HG03565 (cell line): ENCODE measurements around the gene ZCCHC14.

Source experiments
- ATAC-seq: cut with Tn5 transposase; IDR thresholded peaks from one replicate; pipeline ENCODE4 v1.9.1; 2021; ENCODE audit warnings: mild to moderate bottlenecking, moderate library complexity; ENCODE audit not compliant: unreplicated experiment

ZCCHC14 gene

GRCh38 chr16:87435372-87436224, 57.2 kb downstream of the ZCCHC14 start:
- no peak for ATAC-seq

GRCh38 chr16:87434146-87434667, 58.6 kb downstream of the ZCCHC14 start:
- ATAC-seq = no peak

GRCh38 chr16:87432330-87432915, 60.4 kb downstream of the ZCCHC14 start:
- ATAC-seq = no peak

DNA sequence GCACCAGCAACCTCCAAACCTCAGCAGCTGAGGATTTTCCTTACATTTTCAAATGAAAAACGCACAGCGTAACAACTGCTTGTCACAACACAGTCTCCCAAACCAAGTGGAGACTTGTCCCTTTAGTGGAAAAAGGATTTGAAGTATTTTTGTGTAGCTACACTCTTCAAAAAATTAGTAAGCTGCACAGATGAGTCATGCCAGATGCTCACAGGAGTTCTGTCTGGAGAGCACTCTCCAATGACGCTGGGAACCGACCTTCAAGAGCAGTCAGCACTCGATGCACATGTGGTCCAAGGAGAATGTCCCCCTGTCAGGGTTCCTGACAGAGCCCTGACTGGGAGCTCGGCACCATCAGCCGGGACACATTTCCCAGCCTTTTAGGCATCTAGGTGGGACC, 60.9 kb downstream of the ZCCHC14 start:
- ATAC-seq = no peak

DNA sequence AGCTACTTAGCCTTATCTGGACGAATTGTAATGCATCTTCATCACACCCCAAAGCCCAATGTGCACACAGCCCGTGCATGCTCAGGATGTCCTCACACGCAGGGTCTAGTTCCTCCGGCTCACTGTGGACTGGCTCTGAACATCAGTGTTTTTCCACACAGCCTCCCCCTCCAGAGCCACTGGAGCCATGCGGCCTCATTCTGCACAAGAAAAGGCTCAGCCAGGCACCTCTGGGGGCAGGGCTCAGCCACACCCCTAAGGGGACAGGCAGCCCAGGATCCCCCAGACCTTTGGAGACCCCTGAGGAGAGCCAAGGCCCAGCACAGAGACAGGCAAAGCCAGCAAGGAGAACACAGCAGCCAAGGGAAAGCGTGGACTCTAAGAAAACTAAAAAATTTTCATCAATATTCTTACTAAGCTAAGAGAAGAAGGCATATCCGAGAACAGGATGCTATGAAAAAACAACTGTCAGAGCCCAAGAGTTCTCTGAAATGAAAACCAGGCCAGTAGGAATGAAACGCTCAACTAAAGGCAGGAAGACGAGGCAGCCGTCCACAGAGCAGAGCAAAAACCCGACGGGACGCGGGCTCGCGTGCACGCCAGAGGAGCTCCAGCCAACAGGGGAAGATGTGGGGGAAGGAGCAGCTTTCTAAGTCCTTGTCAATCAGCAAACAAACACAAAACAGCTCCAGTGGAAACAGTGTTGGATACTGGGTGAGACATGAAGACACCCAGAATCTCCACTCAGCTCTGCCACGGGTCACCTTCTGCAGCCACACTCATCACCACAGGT, 66.2 kb downstream of the ZCCHC14 start:
- ATAC-seq = no peak

DNA sequence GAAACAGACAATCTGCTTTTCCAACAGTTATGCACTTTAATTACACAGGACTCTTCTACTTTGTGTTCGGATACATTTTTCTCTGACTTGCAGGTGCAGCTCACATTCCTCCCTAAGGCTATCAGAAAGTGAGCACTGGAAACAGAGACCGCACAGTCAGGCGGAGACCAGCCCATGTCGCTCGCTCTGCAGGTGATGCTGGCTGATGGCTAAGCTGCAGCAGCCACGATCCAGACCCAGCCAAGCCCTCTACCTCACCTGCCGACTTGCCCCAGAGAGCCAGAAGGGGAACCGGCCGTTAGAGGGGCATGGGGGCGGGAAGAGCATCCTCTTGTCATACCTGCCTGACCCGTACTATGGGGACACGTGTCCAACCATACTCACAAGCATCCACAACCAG, 66.9 kb downstream of the ZCCHC14 start:
- no peak for ATAC-seq

GRCh38 chr16:87424266-87424665, 68.6 kb downstream of the ZCCHC14 start:
- ATAC-seq = no peak

DNA sequence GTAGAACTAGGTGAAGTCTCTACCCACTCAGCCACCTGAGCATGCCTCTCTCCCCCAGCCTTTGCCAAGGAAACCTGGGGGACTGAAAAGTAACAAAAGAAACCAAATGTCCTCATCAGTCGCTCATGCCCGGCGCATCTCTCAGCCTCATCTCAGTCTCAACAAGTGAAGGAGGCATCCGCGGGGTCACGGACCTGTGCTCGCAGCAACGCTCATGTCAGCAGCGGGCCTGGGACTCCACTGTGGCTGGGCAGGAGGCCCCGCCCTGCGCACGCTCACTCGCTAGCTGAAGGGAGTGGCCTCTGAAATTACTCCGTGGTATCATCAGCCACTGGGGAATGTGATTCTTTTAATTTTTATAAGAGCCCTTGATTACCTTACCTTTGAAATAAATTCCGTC, 69.4 kb downstream of the ZCCHC14 start:
- no peak for ATAC-seq

- no peak for ATAC-seq
Measured at GRCh38 chr16:87422106-87422505, 70.7 kb downstream of the ZCCHC14 start.

GRCh38 chr16:87421003-87421912, 71.6 kb downstream of the ZCCHC14 start:
- ATAC-seq = no peak

- ATAC-seq = no peak
Measured at GRCh38 chr16:87420026-87421002, 72.5 kb downstream of the ZCCHC14 start.

DNA sequence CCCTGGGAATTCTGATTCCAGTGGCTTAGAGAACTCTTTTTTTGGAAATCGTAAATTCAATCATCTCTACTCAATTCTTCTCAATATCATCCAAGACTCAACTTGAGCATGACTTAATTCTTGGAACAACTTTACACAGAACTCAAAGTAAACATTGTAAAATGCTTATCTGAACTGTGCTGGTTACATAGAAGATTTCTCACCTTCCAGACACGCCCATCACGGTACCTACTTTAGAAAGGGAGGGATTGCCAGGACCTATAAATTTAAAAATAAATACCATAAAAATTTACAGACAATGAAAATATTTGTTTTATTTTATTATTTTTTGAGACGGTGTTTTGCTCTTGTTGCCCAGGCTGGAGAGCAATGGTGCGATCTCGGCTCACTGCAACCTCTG, 74.2 kb downstream of the ZCCHC14 start:
- no peak for ATAC-seq

- ATAC-seq = no peak
Measured at GRCh38 chr16:87418216-87418615, 74.6 kb downstream of the ZCCHC14 start.

DNA sequence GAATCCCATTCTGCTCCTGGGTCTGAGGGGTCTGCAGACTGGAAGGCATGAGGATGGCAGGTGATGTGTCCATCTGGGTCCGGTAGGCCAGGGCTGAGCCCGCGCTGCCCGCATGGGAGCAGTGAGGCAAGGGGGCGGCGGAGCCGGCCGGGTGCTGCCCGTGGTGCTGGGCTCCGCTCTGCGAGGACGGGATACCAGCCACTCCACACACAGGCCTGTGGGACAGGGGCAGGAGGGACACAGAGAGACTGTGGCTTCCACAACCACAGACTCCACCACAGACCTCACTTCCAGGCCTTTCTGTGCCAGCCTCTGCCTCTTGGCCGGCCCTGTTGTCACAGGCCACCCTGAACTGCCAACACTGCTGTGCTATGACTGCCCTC, 75.3 kb downstream of the ZCCHC14 start:
- ATAC-seq = no peak

DNA sequence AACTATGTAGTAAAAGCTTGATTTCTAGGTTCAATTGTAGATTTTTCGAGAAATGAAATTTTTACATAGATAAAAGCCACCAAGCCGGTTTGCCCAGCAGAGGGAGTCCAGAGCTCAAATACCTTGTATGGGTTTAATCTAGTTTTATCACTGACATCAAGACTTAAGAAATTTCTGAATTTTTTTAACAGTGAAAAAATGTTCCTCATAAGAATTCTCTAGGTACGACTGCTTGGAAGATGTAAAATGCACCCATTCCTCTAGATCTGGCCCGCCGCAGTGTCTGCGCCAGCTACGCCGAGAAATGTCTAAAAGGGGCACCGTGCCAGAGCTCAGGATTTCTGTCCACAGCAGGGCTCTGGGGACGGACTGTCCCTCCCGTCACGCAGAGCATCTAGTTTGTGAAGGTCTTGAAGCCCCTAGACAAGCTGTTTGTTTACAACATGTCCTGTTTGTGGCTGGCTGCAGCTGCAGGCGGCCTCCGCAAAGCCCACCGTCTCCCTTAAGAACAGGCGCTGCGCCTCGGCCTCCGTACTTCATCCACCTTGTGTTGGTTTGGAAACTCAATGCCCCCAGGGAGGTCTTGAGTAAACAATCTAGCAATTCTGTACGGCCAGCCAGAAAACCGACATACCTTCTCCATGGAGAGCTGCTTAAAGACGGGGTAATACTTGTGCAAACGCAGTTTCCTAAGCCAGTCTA, 75.8 kb downstream of the ZCCHC14 start:
- ATAC-seq = no peak

GRCh38 chr16:87415441-87415840, 77.4 kb downstream of the ZCCHC14 start:
- ATAC-seq = no peak

GRCh38 chr16:87414251-87414680, 78.6 kb downstream of the ZCCHC14 start:
- no peak for ATAC-seq

- no peak for ATAC-seq
Measured at GRCh38 chr16:87412996-87413421, 79.8 kb downstream of the ZCCHC14 start.
